H9 (cell line): Measurements from ENCODE around the gene EEF1AKMT3. TPM values are rescaled to one million over a fixed set of nuclear protein-coding genes. Genes with fewer than 3 reads are reported as not detected.

ENCODE experiments used
- DNase-seq: peaks from one replicate; pipeline ENCODE4 v3.0.0-alpha.2; 2017
- H2AFZ ChIP-seq: one replicate; pipeline ENCODE4 v1.6.1; 2013; ENCODE audit warnings: mild to moderate bottlenecking, low read length, control low read depth, moderate library complexity
- H2AK5ac ChIP-seq: 2 replicates; pipeline ENCODE4 v1.6.1; 2013; ENCODE audit warnings: low read length, control low read depth, mixed read lengths; ENCODE audit not compliant: insufficient read length
- H2BK120ac ChIP-seq: one replicate; pipeline ENCODE4 v1.6.1; 2013; ENCODE audit warnings: low read depth, mild to moderate bottlenecking, low read length, control low read depth, inconsistent platforms; ENCODE audit not compliant: poor library complexity, severe bottlenecking
- H2BK12ac ChIP-seq: 2 replicates; pipeline ENCODE4 v1.6.1; 2013; ENCODE audit warnings: low read length, control low read depth, mixed read lengths, low read depth; ENCODE audit not compliant: insufficient read length
- H2BK15ac ChIP-seq: 2 replicates; pipeline ENCODE4 v1.6.1; 2013; ENCODE audit warnings: low read depth, low read length, control low read depth
- H2BK20ac ChIP-seq: one replicate; pipeline ENCODE4 v1.6.1; 2013; ENCODE audit warnings: low read depth, mild to moderate bottlenecking, low read length, control low read depth, inconsistent platforms; ENCODE audit not compliant: poor library complexity, severe bottlenecking
- H2BK5ac ChIP-seq: 2 replicates; pipeline ENCODE4 v1.6.1; 2013; ENCODE audit warnings: low read length, control low read depth, mixed read lengths; ENCODE audit not compliant: insufficient read length
- H3K14ac ChIP-seq: 2 replicates; pipeline ENCODE4 v1.6.1; 2013; ENCODE audit warnings: low read length, control low read depth; ENCODE audit not compliant: insufficient read depth
- H3K18ac ChIP-seq: 2 replicates; pipeline ENCODE4 v1.6.1; 2013; ENCODE audit warnings: low read depth, mild to moderate bottlenecking, mixed read lengths, low read length, control low read depth; ENCODE audit not compliant: insufficient read length
- H3K23ac ChIP-seq: 2 replicates; pipeline ENCODE4 v1.6.1; 2013; ENCODE audit warnings: low read length, control low read depth, mixed read lengths, low read depth; ENCODE audit not compliant: insufficient read length
- H3K23me2 ChIP-seq: 2 replicates; pipeline ENCODE4 v1.6.1; 2013; ENCODE audit warnings: low read depth, mild to moderate bottlenecking, mixed read lengths, low read length, control low read depth; ENCODE audit not compliant: insufficient read length, poor library complexity, severe bottlenecking
- H3K27ac ChIP-seq: 2 replicates; pipeline ENCODE4 v1.5.1; 2013; ENCODE audit warnings: low read length, control low read depth, mixed read lengths, low read depth; ENCODE audit not compliant: insufficient read length
- H3K27me3 ChIP-seq: 2 replicates; pipeline ENCODE4 v1.6.1; 2013; ENCODE audit warnings: low read length, control low read depth, inconsistent platforms; ENCODE audit not compliant: insufficient read depth
- H3K4ac ChIP-seq: 2 replicates; pipeline ENCODE4 v1.6.1; 2013; ENCODE audit warnings: low read depth, mild to moderate bottlenecking, control low read depth, inconsistent platforms, low read length, moderate library complexity
- H3K4me1 ChIP-seq: 2 replicates; pipeline ENCODE4 v1.6.1; 2013; ENCODE audit warnings: low read length, control low read depth, inconsistent platforms; ENCODE audit not compliant: insufficient read depth
- H3K4me2 ChIP-seq: 2 replicates; pipeline ENCODE4 v1.6.1; 2013; ENCODE audit warnings: low read length, control low read depth, mixed read lengths; ENCODE audit not compliant: insufficient read length, insufficient read depth
- H3K56ac ChIP-seq: 2 replicates; pipeline ENCODE4 v1.6.1; 2013; ENCODE audit warnings: low read depth, mild to moderate bottlenecking, mixed read lengths, low read length, control low read depth; ENCODE audit not compliant: insufficient read length
- H3K79me1 ChIP-seq: 2 replicates; pipeline ENCODE4 v1.6.1; 2013; ENCODE audit warnings: low read depth, mild to moderate bottlenecking, moderate library complexity, low read length, control low read depth, inconsistent platforms; ENCODE audit not compliant: insufficient read depth, poor library complexity, severe bottlenecking
- H3K79me2 ChIP-seq: 2 replicates; pipeline ENCODE4 v1.6.1; 2013; ENCODE audit warnings: low read length, control low read depth, inconsistent platforms; ENCODE audit not compliant: insufficient read depth
- H3K9ac ChIP-seq: 2 replicates; pipeline ENCODE4 v1.6.1; 2013; ENCODE audit warnings: low read length, control low read depth, mixed read lengths; ENCODE audit not compliant: insufficient read length; ENCODE audit errors: extremely low read depth
- H3K9me3 ChIP-seq: one replicate; pipeline ENCODE4 v1.6.1; 2013; ENCODE audit warnings: low read depth, low read length, inconsistent platforms; ENCODE audit not compliant: control insufficient read depth
- H3T11ph ChIP-seq: one replicate; pipeline ENCODE4 v1.6.1; 2013; ENCODE audit warnings: mild to moderate bottlenecking, low read length, control low read depth, inconsistent platforms
- H4K20me1 ChIP-seq: one replicate; pipeline ENCODE4 v1.6.1; 2013; ENCODE audit not compliant: control insufficient read depth, insufficient read length, insufficient read depth
- H4K5ac ChIP-seq: 2 replicates; pipeline ENCODE4 v1.6.1; 2013; ENCODE audit warnings: low read depth, mild to moderate bottlenecking, mixed read lengths, low read length, control low read depth; ENCODE audit not compliant: insufficient read length
- H4K8ac ChIP-seq: replicated peaks from 2 replicates; pipeline ENCODE4 v1.6.1; 2013; ENCODE audit warnings: low read length, control low read depth, mixed read lengths, low read depth; ENCODE audit not compliant: insufficient read length
- H4K91ac ChIP-seq: 2 replicates; pipeline ENCODE4 v1.6.1; 2013; ENCODE audit warnings: low read depth, mild to moderate bottlenecking, moderate library complexity, mixed read lengths, low read length, control low read depth; ENCODE audit not compliant: insufficient read length
- H3K27ac Mint-ChIP-seq, 3 experiments: 2 replicates in 2 of 3; 3 replicates in 1 of 3; pipeline ENCODE4 v1.8.0; 2020 to 2021; ENCODE audit warnings: mixed read lengths in 3 of 3, mild to moderate bottlenecking in 1 of 3, moderate library complexity in 1 of 3
- H3K27me3 Mint-ChIP-seq: 2 replicates; pipeline ENCODE4 v1.8.0; 2021; ENCODE audit warnings: low read depth, mild to moderate bottlenecking, moderate library complexity, mixed read lengths
- H3K36me3 Mint-ChIP-seq, 3 experiments: 2 replicates in 2 of 3; 3 replicates in 1 of 3; pipeline ENCODE4 v1.8.0; 2020 to 2021; ENCODE audit warnings: low read depth in 3 of 3, mixed read lengths in 3 of 3; ENCODE audit not compliant: insufficient read depth in 1 of 3
- H3K4me1 Mint-ChIP-seq, 2 experiments: 2 replicates each; pipeline ENCODE4 v1.8.0; 2020; ENCODE audit warnings: mixed read lengths in 2 of 2
- H3K4me3 Mint-ChIP-seq, 2 experiments: 2 replicates in 1 of 2; 3 replicates in 1 of 2; pipeline ENCODE4 v1.8.0; 2020 to 2021; ENCODE audit warnings: mild to moderate bottlenecking in 2 of 2, mixed read lengths in 2 of 2, moderate library complexity in 1 of 2
- H3K9me3 Mint-ChIP-seq, 2 experiments: 2 replicates in 1 of 2; 3 replicates in 1 of 2; pipeline ENCODE4 v1.8.0; 2020; ENCODE audit warnings: mild to moderate bottlenecking in 2 of 2, mixed read lengths in 2 of 2, moderate library complexity in 1 of 2
- CTCF ChIP-seq: fragments of 200-600 bp; sonication (generic); conservative IDR thresholded peaks from 3 replicates; pipeline ENCODE4 v1.8.0; 2021; ENCODE audit warnings: antibody characterized with exemption, mild to moderate bottlenecking
- WGBS: extraction: QIAGEN DNeasy Blood & Tissue Kit; methylation state at CpG from one replicate; pipeline ENCODE4 v1.1.7; 2013; ENCODE audit warnings: missing lambda C conversion rate, low lambda C conversion rate, mixed read lengths; ENCODE audit not compliant: insufficient read length; ENCODE audit errors: extremely low coverage; 5-methylcytosine and 5-hydroxymethylcytosine counted together
- total RNA-seq: library from RNA; stranded (reverse); gene quantifications from 2 replicates; pipeline ENCODE4 v1.2.1, GENCODE V29; 2021

EEF1AKMT3 gene
- total RNA-seq, 1 experiment from 2014 or later = 2.9 TPM

- no peak overlapping the region for H2BK5ac ChIP-seq
- no peak overlapping the region for H3K27ac Mint-ChIP-seq
- no peak overlapping the region for H3K14ac ChIP-seq
- peaks cover 2% of the 10 kb centered on the region; the same call in 1 of the 2 replicates for H3K4me1 ChIP-seq
- no peaks in the 10 kb centered on the region for H3K79me1 ChIP-seq
- peaks cover 43% of the 10 kb centered on the region for H3K27me3 ChIP-seq
- DNase-seq = peak; percentile 37
- no peak overlapping the region for H3T11ph ChIP-seq
- H3K4me2 ChIP-seq = no peak overlapping the region
- no peak overlapping the region for H3K9ac ChIP-seq
- no peaks in the 10 kb centered on the region; a peak in 1 of 5 replicates for H3K9me3 Mint-ChIP-seq
- H2BK120ac ChIP-seq = no peak overlapping the region
- no peak overlapping the region for H2BK12ac ChIP-seq
- peaks cover 17% of the 10 kb centered on the region for H3K23me2 ChIP-seq
- no peak overlapping the region for H4K91ac ChIP-seq
- no peaks in the 10 kb centered on the region for H3K9me3 ChIP-seq
- H3K56ac ChIP-seq = no peak overlapping the region
- H3K18ac ChIP-seq = no peak overlapping the region
- no CpG with 5 or more reads among the region's 5 CpGs for WGBS
- no peak overlapping the region for H2AK5ac ChIP-seq
- no peaks in the 10 kb centered on the region for H3K79me2 ChIP-seq
- H3K4me3 Mint-ChIP-seq = 0 out of 5 replicates have a peak overlapping the region, but pooled peaks of 1 of the 2 experiments have one; percentile 13
- H2BK15ac ChIP-seq = no peak overlapping the region
- H3K27ac ChIP-seq = no peak overlapping the region
- H3K27me3 Mint-ChIP-seq = peaks cover 71% of the 10 kb centered on the region
- TF ChIP-seq CTCF = no peak
- H4K8ac ChIP-seq = no peak overlapping the region
- no peak overlapping the region for H4K5ac ChIP-seq
- no peaks in the 10 kb centered on the region for H4K20me1 ChIP-seq
- peaks cover 27 to 28% of the 10 kb centered on the region in 2 experiments for H3K4me1 Mint-ChIP-seq
- no peak overlapping the region for H3K23ac ChIP-seq
- H2AFZ ChIP-seq = no peak overlapping the region
- H2BK20ac ChIP-seq = no peak overlapping the region
- H3K4ac ChIP-seq = no peak overlapping the region
- peaks cover 0 to 4% (median 0%) of the 10 kb centered on the region in 3 experiments; a peak in 3 of 7 replicates for H3K36me3 Mint-ChIP-seq
Measured at GRCh38 chr12:57740656-57741412, 31.6 kb upstream of the EEF1AKMT3 start.
